IPS-NIHi7 (cell line): ENCODE results near the gene OMD.
"Not testable (repeated sequence)": the region's sequence is repeated elsewhere in the genome, so short reads cannot be mapped to it uniquely, and the experiment has no call there.

ENCODE experiments used
- DNase-seq: peaks from one replicate; pipeline ENCODE4 v3.0.0; 2012; ENCODE audit warnings: mixed read lengths; ENCODE audit errors: extremely low spot score

The OMD gene

DNA sequence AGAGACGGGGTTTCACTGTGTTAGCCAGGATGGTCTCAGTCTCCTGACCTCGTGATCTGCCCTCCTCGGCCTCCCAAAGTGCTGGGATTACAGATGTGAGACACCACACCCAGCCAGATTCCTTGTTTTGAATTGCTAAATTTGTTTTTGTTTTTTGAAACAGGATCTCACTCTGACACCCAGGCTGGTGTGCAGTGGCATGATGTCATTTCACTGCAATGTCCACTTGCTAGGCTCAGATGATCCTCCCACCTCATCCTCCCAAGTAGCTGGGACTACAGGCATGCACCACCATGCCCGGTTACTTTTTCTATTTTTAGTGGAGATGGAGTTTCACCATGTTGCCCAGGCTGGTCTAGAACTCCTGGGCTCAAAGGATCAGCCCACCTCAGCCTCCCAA is 13.1 kb downstream of the OMD start:
- DNase-seq, result not testable (repeated sequence)

DNA sequence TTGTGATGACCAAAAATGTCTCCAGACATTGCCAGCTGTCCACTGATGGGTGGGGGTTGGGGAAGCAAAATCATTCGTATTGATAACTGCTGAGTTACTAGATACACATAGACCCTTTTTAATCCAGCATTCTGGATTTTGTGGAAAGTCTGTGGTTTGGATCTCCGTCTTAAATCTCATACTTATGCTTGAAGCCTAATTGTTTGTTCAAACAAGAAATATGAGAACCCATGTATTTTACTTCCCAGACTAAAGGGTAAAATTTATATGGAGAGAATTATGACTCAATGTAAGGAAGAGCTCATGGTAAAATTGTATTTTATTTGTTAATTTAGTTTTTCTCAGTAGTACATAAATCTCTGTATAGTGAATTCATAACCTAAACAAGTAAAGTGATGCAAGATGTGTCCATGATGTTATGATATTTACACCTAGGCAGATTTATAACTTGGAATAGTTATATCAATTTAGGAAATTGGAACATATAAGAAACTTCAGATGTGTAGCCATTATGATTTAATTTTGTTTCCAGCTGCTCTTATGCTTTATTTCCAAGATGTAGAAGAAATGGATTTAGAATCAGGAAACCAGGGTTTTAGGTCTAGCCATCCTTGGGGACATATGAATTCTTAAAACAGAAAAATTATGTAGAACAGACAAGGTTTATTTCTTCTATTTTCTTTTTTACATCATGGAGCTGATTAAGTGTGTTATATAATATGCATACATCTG is 15.4 kb downstream of the OMD start:
- DNase-seq, result no peak

DNA sequence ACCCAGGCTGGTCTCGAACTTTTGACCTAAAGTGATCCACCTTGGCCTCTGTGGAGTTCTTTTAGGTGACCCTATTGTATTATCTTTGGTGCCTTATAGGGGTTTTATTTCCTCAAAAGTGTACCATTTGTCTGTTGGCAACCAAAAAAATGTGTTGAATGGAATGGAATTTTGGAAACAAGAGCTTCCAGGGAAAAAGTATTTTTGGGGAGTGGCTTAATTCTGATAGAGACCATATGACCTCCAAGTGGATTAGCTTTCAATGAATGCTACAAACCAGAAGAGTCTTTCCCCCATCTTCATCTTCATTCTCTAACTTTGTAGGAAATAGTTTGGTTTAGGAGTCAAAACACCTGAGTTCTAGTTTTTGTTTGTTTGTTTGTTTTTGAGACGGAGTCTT is 16.5 kb downstream of the OMD start:
- DNase-seq, result no peak

DNA sequence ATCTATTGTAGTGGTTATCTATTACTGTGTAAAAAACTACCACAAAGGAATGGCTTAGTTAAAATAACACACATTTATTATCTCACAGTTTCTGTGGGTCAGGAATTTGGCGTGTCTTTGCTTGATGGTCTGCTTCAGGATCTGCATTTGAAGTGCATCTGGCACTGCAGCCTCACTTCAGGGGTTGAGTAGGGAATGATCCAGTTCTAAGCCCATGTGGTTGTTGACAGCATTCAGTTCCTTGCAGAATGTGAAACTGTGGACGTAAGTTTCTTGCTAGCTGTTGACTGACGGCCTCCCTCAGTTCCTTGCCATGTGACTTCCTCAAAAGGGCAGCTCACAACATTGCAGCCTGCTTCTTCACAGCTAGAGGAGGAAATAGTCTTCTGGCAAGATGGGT is 17.8 kb downstream of the OMD start:
- no peak for DNase-seq

DNA sequence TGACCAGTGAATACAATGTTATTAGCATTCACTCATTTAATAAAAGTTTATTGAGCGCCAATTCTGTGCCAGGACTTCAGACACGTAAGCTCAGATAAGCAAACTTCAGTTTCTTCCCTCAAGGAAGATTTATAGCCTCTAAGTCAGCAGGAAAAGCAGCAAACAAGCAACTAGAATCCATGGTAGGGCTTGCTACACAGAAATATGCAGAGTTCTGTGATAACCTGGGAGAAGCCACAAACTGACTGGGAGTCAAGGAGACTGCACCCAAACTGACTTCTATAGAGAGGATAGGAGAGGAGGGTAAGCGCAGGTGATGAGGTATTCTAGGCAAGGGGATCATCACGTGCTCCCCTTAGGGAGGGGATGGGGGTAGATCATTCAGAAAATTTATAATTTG is 18.5 kb downstream of the OMD start:
- no peak for DNase-seq

DNA sequence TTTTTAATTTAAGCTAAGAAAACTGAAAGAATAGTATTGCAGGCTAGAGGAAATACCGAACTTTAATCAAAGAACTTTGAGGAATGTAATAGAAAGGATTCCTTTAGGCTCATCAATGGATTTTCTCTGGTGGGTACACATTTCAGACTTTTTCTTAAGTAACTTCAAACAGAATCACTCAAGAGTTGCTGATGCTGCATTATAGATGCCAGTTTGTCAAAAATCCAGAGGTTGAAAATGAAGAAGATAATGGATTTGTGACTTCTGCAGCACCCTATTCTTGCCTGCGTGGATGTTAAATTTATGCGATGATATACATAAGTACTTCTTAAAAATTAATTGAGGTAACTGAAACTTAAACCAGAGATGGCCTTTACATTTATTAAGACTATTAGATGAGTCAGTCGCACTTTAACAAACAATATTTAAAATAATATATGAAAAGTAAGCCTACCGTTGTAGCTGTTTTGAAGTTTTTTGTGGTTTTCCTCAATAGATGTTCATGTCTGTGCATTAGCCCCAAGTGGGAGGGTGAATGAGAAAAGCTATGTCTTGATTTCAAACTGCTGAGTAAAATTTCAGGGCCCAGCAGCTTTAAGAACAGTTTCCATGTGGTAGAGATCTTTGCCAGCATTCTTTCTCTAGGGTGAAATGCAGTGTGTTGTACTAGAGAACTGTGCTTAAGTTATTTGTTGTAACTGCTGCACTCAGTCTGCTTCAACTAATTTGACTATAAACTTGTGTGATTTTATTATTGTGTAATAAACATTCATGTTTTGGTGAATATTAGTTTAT is 20.0 kb downstream of the OMD start, which contains the start of gene OGN:
Gene OGN, minus strand, starts transcription at position 537 of the 795 bp plus-strand sequence. CDS start 1,171 bp downstream, outside the sequence.
- no peak for DNase-seq

DNA sequence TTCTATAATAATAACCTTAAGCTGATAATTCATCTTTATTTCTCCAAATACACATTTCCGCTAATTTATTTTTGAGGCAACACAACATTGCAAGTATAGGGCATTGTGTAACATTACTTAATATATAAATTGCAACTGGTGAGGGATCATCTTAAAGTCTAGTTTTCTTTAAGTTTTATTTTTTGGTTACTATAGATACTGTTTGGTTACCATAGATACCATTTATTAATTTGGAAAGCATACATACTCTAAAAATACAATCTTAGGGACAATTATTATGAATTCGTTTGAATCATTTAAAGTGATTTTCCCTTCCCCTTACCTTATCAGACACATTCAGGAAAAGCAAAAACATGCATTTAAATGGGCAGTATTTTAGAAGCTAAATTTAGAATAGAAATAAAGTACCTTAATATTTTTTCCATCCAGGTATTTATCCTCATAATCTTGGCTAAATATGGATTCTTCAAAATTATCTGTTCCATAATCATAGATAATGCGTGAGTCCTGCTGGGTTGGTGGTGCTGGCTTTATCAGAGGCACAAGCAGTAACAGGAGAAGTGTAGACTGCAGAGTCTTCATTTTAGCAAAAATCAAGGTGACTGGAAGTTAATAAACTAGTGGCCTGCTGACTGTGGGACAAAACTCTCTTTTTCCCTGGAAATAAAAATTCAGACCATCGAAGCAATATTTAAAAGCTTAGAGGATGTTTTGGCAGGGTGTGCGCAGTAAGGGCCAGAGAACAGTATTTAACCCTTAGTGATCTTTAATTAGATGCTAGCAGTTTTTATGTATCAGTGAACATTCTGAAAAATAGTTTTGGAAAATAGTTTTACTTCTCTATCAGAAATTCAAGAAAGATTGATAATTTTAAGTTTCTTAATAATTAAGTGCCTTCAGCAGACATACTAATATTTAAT is 21.2 kb downstream of the OMD start:
- no peak for DNase-seq

DNA sequence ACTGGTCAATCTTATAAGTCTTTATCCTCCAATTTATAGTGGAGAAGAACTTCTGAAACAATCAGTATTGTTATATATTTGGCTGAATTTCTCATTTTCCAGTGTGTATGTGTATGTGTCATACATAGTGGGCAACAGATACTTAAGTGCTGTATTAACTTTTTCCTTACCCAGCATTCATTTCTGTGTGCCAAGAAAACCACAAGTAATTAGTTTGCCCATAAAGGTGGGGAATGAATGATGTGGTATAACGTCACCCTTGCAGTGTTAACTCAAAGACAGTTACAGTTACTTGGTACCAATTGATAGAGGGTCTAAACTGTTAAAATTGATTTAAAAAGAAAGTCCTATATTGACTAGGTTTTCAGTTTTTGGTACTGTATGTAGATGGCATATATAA is 21.9 kb downstream of the OMD start:
- DNase-seq, result no peak

DNA sequence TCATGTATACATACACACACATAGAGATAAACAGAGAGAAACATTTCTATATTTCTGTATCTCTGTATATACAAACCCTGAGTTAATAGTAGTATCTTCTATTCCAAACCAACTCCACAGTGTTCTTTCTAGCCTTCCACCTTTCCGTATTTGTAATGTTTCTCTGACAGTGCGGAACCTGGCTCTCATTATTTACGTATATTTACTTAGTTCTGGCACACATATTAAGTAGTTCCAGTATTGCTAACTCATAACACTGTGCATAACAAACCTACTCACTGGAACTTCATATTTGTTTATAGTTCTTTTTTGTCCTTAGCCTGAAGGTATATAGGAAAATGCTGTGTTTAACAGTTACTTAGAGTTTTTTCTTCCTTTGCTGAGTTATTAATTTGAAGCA is 26.4 kb downstream of the OMD start:
- DNase-seq, result no peak

DNA sequence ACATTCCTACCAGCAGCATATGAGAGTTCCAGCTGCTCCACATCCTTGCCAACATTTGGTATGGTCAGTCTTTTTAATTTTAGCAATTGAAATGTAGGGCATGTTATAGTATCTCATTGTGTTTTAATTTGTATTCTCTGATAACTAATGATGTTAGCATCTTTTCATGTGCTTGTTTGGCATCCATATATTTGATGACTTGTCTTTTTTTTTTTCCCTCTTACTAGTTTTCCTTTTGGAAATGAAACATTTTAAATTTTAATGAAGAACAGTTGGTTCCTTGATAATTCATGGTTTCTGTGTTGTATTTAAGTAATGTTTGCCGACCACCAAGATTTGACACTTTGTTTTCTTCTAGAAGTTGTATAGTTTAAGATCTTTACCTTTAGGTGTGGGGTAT is 28.7 kb downstream of the OMD start:
- DNase-seq, result no peak

DNA sequence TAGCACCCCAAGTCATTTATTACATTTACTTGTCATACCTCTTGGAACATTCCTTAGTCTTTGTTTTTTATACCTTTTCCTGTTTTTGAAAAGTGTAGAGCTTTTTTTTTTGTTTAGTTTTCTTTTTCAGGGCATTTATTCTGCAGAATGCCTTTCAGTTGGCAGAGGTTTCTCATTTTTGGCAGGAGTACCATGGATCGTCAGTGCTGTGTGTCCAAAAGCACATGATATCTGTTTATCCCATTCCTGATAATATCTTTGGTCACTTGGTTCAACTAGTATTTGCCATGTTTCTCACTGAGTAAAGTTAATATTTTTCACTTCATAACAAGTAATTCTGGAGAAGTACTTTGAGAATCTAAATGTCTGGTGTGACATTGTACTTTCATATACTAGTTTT is 30.6 kb downstream of the OMD start:
- no peak for DNase-seq

DNA sequence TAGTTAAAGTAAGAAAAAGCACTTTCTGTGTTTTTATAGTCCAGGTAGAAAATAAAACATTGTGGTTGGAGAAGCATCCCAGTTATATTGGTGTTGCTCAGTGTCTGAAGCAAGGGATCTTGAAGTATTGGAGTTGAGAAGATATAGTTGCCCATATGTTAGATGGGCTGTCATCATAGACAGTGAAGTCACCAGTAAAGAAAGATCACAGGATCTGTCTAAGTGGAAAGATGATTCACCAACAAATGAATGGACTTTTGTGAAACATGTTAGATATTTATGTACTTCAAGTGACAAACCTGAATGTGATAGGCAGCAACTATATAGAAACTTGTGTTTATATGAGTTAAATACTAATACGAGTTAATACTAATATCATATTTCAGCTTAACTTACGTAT is 31.6 kb downstream of the OMD start:
- no peak for DNase-seq

DNA sequence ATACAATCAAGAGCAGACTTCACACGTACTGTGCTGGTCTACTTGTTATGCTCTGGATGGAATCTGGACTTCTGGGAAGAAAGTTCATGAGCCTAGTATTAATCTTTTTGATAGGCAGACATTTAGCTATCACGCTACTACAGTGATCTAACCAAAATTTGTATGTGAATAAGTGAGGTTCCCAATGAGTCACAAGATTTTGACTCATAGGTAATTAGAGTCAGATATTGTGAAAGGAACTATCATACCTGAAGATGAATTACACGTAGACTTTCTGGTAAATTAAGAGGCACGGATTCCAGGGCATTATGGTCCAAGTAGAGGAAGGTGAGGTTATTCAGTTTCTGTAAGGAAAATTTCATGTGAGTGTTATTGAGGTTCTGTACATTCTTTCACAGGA is 38.3 kb downstream of the OMD start:
- no peak for DNase-seq

DNA sequence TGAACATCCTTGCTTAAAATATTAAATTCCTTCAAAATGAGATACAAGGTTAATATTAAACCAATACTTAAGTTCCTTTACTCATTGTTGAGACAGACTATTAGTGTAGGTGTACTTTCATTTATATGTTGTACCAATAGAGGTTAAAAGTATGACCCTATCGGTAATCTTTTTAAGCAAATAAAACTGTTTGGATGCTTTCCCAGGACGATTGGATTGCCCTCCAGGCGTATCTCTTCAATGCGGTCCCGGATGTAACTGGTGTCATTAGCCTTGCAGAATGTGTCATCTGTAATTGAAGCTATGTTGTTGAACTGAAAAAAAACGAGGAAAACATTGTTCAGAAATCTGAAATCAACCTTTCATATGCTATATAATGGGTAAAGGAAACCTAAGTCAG is 38.8 kb downstream of the OMD start:
- DNase-seq, result no peak

DNA sequence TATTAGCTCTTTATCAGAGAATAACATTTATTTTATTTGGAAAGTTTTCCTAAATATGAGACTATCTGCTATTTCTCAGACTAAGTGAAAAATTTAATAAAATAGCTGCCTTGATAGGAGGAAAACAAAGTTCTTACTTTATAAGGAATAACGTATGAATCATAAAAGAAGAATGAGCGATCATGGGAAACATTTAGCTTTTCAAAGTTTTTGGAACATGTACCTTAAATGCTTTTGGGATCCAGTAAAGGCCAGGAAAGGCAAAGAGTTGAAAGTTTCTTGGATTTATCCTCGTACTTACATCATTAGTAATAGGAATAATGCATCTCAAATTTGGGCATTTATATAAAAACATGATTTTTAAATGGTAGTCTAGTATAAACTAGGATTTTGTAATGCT is 39.3 kb downstream of the OMD start:
- DNase-seq, result no peak

DNA sequence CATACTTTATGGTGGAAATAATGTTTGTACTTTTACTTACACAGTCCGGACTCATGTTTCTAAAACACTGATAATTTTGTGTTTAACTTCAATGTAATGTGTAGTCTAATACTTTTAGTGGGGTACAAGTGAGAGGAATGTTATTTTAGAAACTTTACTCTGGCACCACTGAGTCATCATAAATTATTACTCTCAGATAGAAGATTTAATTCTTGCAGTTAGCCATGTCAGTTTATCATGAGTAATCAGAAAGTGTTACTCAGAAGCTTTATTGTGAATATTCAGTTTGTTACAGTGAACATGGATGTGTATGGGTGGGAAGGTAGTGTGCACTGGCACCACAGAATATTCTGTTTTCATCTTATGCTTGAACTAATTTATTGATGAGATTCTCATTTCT is 39.9 kb downstream of the OMD start:
- no peak for DNase-seq

DNA sequence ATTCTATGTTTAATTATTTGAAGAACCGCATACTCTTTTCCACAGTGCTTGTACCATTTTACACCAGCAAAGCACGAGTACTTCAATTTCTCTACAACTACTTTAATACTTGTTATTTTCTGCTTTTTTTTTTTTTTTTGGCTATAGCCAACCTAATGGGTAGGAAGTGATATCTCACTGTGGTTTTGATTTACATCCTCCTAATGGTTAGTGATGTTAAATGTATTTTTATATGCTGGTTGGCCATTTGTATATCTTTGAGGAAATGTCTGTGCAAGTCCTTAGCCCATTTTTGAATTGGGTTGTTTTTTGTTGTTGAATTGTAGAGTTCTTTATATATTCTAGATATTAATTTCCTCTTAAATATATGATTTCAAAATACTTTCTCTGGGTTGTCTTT is 42.5 kb downstream of the OMD start:
- no peak for DNase-seq

DNA sequence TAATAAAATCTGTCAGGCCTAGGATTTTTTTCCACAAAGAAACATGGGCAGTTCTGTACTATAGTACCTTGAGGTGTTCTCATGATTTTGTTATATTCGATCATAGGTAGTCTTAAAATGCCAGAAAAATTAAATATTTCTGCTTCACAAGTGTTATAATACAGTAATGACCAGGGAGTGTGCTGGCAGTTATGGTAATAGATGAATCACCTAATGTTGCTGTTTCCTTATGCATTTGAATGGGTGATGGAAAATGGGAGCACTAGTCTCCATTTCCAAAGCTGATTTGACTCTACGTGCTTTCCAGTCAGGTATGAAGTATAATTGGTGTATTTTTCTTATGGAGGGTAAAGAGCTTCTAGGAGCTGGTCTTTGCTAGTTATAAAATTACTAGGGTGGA is 43.7 kb downstream of the OMD start:
- no peak for DNase-seq

DNA sequence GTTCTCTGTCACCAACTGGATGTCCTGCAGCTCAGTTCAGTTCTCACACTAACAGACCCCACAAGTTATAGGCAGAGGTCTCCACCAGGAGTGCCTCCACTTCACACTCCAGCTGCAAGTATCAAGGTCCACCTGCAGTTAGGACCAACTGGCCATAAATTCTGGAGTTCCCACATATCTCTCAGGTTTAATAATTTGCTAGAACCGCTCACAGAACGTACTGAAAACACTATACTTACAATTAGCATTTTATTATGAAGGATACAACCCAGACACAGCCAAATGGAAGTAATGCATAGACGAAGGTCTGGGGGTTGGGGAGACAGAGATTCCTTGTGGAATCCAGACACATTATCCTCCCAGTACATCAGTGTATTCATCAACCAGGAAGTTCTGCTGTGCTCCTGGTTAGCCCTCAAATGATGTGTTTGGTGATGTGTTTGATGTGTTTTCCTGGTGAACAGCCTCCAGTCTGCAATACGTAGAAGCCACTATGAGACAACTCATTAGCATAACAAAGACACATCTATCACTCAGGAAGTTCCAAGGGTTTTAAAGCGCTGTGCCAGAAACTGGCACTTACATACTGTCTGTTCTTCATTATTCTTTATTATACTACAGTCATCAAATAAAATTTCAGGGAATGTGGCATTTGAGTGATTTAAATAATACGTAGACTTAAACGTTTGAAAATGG is 45.3 kb downstream of the OMD start:
- no peak for DNase-seq

DNA sequence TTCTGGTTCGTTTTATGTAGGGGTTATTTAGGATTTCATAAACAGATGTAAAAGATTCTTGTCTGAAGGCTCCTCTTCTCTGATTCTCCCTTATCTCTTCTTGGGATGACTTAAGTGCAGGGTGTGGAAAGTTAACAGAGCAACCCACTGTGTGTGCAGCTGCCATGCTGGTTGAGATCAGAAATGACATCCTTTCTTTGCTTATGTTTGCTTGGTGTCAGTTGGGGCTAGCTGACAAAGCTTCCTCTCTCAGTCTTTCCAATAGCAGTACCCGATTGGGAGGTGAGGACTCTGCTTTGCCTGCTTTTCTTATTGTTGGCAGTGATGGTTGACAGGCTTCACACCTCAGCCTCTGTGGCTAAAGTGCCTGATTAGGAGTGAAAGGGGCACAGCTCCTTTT is 46.4 kb downstream of the OMD start:
- DNase-seq, result no peak

DNA sequence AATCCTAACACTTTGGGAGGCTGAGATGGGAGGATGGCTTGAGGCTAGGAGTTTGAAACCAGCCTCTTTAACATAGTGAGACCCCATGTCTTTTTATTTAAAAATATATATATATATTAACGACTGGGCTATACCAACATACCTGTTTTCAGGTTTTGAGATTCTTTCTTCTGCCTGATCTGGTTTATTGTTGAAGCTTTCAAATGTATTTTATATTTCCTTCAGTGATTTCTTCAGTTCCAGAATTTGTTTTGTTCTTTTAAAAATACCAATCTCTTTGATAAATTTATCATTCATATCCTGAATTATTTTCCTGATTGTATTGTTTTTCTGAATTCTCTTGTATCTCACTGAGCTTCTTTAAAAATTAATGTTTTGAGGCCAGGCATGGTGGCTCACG is 51.1 kb downstream of the OMD start:
- DNase-seq, result no peak

DNA sequence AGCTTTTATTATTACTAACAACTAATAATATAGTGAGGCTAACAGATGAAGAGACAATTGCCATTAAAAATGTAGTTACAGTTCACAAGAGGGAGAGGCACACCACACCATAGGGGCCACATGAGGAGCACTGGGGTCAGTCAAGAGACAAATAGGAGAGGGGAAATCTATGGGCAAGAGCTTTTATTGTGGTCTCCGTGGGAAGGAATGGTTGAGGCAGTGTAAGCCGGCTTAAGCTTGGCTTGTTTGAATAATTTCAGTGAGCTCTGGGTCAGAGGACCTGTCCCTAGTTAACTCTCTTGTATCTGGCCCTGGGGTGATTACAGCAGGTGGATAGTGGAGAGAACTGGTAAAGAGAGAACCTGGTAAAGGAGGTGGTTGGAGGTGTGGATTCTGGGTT is 55.2 kb downstream of the OMD start:
- no peak for DNase-seq
